Measurements from ENCODE around the gene INCA1.
A peak's percentile ranks its signal among the peaks of the same experiment; 100 is the strongest.

INCA1 gene

GRCh38 chr17:4972322-4972721 is 25.0 kb downstream of the INCA1 start:
- DNase-seq (ENCODE audit: low spot score) = no peak
- FAIRE-seq = no peak

GRCh38 chr17:4971826-4972225 is 25.5 kb downstream of the INCA1 start:
- DNase-seq (ENCODE audit: low spot score) (no peak), FAIRE-seq (no peak)

DNA sequence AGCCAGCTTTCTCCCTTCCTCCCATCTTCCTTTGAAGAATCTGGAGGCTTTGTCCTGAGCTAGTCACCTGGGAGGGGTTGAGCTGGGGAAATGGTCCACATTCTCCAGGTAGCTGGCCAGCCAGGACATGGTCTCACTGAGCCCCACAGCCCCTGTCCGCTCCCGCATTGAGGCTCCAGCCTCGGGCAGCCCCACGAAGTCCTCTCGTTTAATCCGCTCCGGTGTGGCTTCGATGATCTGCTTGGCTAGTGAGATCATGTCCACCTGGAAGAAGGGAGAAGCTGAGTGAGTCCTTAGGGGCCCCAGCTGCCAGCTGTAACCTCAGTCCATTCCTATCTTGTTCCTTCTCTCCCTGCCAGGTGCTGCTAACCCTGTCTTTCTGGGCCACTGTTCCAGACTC is 27.0 kb downstream of the INCA1 start:
- DNase-seq (ENCODE audit: low spot score) = no peak
- no peak for FAIRE-seq

GRCh38 chr17:4969551-4970173 is 27.7 kb downstream of the INCA1 start:
- no peak for DNase-seq (ENCODE audit: low spot score)
- no peak for FAIRE-seq

- FAIRE-seq (no peak), DNase-seq (ENCODE audit: low spot score) (no peak)
These were observed 28.2 kb downstream of the INCA1 start for GRCh38 chr17:4969047-4969550.

GRCh38 chr17:4968486-4969046 is 28.8 kb downstream of the INCA1 start:
- no peak for FAIRE-seq
- no peak for DNase-seq (ENCODE audit: low spot score)

DNA sequence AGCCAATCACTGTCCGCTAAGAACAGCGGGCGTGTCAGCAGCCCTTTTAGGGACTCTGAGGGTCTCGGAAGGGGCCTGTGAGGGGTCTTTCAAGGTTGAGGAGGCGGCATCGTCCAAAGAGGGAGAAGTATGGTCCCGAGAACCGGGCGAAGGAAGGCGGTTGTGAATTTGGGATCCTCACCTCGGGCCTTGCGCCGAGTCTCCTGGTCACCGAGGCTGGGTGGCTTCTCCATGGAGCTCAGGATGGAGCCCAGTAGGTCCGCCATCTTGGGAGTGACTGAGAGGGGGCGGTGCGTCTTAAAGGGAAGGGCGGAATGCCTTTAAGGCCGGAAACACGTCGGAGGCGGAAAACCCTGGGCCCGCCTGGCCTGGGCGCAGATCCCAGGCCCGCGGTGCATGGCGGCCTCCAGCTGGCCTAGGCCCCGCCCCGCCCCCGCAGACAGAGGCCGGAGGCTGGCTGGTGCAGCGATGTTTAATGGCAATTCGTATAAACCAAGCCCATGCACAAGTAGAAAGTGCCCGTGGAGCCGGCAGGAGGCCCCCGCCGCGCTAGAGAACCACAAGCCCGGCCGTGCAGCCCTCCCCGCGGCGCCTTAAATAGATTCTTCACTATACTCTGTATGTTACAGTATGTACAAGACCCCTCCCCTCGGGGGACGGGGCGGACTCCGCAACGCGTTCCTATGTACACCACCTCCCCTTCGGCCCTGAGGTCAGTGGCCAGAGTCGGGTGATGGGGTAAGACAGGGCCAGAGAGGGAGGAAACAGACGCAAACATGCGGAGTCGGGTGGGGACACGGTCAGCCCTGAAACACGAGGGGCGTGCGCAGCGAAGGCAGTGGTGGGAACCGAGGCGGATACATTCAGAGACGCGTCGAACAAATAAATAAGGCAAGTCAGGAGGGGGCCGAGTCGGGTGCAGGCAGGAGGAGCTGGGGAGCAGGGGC is 29.5 kb downstream of the INCA1 start, which contains the start of gene SPAG7:
Gene SPAG7 (minus strand): TSS at position 279 of the 947 bp plus-strand sequence. CDS start 13 bp downstream, at position 266.
- DNase-seq (ENCODE audit: low spot score) (peak; percentile 89), FAIRE-seq (no peak)

DNA sequence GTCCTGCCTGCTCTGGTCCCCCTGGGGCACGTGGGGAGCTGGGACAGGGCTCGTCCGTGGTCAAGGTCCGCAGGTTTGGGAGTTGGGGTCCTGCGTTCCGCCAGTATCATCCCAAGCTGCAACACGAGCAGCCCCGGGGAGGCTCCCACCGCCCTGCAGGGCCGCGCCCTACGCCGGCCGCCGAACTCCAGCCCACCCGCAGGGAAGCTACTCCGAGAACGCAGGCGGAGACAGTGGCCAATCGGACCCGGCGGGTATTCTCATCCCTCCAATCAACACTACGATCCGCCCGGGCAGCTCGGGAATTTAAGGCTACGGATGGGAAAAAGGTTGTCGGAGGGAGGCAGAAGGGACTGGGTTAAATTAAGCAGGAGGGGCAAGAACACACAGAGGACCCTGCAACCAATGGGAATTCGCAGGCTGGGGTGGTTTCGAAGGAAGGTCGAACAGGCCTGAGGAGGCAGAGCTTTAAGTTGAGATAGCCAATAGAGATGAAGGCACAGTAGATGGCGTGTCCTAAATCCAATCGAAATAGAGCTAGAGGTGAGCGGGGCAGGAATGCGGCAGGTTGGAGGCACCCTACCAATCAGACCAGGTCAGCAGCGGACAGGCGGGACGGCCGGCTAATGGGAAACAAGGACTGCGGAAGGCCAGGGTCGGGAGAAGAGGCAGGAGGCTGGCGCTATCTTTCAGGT is 30.3 kb downstream of the INCA1 start:
- peak; percentile 20 for FAIRE-seq
- DNase-seq (ENCODE audit: low spot score) = peak; percentile 94

GRCh38 chr17:4965311-4965986 is 31.9 kb downstream of the INCA1 start:
- no peak for FAIRE-seq

GRCh38 chr17:4960279-4960922 is 36.9 kb downstream of the INCA1 start:
- FAIRE-seq = no peak

More at GRCh38 chr17:4965311-4965986, 31.9 kb downstream of the INCA1 start:
- no peak for DNase-seq (ENCODE audit: low spot score)

DNA sequence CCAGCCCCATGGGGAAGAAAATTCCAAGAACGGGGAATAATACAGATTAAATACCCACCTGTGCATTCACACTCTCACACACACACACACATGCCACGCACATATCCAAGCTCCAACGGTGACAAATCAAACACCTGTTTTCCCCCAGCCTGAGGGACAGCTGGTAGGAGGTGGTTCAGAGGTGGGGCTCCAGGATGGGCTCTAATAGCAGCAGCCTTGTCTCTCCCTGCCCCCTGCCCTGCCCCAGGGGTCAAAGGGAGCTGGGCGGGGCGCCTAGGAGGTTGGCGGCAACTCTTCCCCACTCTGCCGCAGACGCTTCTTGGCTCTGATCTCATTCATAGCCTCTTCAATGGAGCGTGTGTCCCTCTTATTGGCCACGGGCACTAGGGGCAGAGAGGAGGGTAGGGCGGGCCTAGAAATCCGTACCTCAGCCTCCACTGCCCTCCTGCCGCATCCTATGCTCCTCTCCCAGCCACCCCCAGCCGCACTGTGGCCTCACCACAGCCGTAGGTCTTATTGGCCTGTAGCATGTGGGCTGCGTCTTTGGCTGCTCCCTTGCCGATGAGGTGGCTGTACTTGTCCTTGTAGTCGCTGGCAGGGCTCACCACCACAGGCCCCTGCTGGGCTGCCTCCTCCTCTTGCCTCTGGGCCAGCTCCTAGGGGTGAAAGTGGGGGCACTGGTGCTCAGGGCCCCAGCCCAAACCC is 37.9 kb downstream of the INCA1 start:
- DNase-seq (ENCODE audit: low spot score) (no peak), FAIRE-seq (no peak)

More at GRCh38 chr17:4960279-4960922, 36.9 kb downstream of the INCA1 start:
- no peak for DNase-seq (ENCODE audit: low spot score)

- no peak for DNase-seq (ENCODE audit: low spot score)
These were observed 39.2 kb downstream of the INCA1 start for GRCh38 chr17:4958102-4958501.

DNA sequence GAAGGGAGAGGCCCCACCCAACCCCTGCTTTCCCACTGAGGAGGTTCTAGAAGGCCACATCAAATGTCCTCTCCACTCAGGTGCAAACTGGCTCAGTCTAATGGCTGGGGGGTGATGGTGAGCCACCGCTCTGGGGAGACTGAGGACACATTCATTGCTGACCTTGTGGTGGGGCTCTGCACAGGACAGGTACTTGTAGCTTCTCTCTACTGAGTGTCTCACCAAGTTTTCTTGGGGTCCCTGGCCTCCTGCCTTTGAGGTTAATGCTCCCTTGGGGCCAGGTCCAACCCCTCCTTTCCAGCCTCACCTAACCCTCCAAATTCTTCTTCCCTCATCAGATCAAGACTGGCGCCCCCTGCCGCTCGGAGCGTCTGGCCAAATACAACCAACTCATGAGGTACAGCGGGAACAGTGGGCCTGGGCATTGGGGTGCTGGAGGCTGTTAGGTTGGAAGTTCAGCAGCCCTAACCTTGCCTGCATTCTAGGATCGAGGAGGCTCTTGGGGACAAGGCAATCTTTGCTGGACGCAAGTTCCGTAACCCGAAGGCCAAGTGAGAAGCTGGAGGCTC is 40.7 kb downstream of the INCA1 start:
- DNase-seq (ENCODE audit: low spot score) (no peak), FAIRE-seq (no peak)

More at GRCh38 chr17:4958102-4958501, 39.2 kb downstream of the INCA1 start:
- no peak for FAIRE-seq

DNA sequence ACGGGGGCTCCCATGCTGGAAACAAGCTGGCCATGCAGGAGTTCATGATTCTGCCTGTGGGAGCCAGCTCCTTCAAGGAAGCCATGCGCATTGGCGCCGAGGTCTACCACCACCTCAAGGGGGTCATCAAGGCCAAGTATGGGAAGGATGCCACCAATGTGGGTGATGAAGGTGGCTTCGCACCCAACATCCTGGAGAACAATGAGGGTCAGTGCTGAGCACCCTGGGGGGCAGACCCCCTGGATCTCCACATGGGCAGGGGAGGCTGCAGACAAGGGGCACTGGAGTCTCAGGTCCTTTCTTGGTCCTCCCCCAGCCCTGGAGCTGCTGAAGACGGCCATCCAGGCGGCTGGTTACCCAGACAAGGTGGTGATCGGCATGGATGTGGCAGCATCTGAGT is 42.2 kb downstream of the INCA1 start:
- no peak for FAIRE-seq
- DNase-seq (ENCODE audit: low spot score) = no peak

DNA sequence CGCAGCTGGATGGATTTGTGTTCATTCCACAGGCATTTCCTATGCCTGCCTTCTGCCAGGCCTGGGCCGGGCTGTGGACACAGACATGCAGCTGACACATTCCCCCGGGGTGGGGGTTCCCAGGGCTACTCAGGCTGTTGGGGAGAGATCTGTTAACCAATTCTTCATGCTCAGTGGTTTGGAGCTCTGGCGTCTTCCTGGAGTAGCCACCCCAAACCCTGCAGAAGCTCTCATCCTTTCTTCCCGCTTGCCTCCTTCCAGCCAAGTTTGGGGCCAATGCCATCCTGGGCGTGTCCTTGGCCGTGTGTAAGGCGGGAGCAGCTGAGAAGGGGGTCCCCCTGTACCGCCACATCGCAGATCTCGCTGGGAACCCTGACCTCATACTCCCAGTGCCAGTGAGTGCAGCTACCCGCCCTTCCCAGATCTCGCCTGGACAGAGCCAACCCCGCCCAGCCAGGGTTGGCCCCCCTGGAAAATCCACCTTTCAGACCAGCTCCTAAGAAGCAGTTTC is 43.8 kb downstream of the INCA1 start:
- no peak for FAIRE-seq

GRCh38 chr17:4951486-4951885 is 45.8 kb downstream of the INCA1 start:
- no peak for DNase-seq (ENCODE audit: low spot score)
- no peak for FAIRE-seq

More for the DNA sequence above, 43.8 kb downstream of the INCA1 start:
- no peak for DNase-seq (ENCODE audit: low spot score)

DNA sequence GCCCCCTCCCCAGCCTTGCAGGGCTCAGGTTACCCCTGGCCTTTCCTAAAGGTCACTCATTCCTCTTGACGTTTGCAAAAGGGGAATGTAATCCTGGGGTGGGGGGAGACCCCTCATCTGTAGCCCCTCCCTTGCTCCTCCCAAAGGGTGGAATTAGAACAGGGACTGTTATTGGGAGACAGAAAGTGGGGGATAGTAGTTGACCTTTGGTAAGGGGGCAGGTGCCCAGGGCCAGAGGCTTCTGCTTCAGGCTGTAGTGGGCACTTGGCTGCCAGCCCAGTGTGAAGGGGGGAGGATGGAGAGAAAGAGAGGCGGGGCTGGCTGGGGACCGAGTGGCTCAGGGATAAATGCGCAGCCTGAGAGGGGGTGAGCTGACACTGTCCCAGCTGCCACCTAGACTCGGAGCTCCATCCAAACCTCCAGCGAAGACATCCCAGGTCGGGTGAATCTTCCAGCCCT is 46.5 kb downstream of the INCA1 start, which contains the start of gene ENO3:
Gene ENO3 (plus strand): TSS at position 374 of the 459 bp plus-strand sequence. CDS start 711 bp downstream, outside the sequence.
- FAIRE-seq = no peak

GRCh38 chr17:4950075-4950745 is 47.1 kb downstream of the INCA1 start:
- FAIRE-seq = no peak
- DNase-seq (ENCODE audit: low spot score) = no peak

More for the DNA sequence above, 46.5 kb downstream of the INCA1 start, which contains the start of gene ENO3:
- DNase-seq (ENCODE audit: low spot score) = no peak
